ENCODE data around the gene RAF1.
"Not testable (repeated sequence)": the region's sequence is repeated elsewhere in the genome, so short reads cannot be mapped to it uniquely, and the experiment has no call there.

Gene RAF1

DNA sequence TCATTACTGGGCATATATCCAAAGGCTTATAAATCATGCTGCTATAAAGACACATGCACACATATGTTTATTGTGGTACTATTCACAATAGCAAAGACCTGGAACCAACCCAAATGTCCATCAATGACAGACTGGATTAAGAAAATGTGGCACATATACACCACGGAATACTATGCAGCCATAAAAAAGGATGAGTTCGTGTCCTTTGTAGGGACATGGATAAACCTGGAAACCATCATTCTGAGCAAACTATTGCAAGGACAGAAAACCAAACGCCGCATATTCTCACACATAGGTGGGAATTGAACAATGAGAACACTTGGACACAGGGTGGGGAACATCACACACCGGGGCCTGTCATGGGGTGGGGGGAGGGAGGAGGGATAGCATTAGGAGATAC lies 23.1 kb downstream of the RAF1 start:
- not testable (repeated sequence) for H3K9me3 ChIP-seq (ENCODE audit: control insufficient read depth, insufficient read depth, low read length); H3K36me3 ChIP-seq (ENCODE audit: insufficient read depth, low read length); H3K9ac ChIP-seq (ENCODE audit: low read depth, low read length)
- H3K4me1 ChIP-seq (ENCODE audit: insufficient read depth, low read length): peaks cover 12% of the 10 kb centered on the region

DNA sequence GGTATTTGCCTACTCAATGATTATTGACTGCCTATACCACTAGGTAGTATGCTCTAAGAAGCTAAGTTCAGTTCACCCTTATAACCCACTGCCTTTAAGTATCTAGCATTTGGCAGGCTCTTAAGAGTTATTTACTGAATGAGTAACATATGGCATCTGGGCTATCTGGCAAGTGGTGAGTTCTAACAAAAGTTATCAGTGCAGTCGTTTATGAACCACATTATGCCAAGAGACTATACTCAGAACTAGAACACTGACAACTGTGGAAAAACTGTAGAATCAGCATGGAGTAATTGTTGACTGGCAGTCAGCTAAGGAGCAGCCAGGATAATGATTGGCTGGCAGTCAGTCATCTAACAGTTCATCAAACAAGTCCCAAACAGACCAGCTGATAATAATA lies 25.8 kb downstream of the RAF1 start:
- Histone ChIP-seq H3K36me3 (ENCODE audit: insufficient read depth, low read length) (no peaks in the 10 kb centered on the region), H3K9ac (ENCODE audit: low read depth, low read length) (no peak overlapping the region), H3K9me3 (ENCODE audit: control insufficient read depth, insufficient read depth, low read length) (no peaks in the 10 kb centered on the region), H3K4me1 (ENCODE audit: insufficient read depth, low read length) (peaks cover 12% of the 10 kb centered on the region)

DNA sequence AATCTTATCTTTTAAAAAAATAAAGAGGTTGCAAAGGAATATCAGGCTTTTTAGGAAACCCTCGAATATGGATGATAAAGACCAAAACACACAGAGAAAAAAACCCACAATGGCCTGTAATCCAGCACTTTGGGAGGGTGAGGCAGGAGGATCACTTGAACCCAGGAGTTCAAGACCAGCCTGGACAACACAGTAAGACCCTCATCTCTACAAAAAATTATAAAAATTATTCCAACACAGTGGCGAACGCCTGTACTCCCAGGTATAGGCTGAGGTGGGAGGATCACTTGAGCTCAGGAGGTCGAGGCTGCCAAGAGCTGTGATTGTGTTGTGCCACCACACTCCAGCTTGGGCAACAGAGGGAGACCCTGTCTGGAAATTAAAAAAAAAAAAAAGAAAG lies 30.8 kb downstream of the RAF1 start:
- no peaks in the 10 kb centered on the region for H3K36me3 ChIP-seq (ENCODE audit: insufficient read depth, low read length)
- no peak overlapping the region for H3K9ac ChIP-seq (ENCODE audit: low read depth, low read length)
- peaks cover 27% of the 10 kb centered on the region for H3K4me1 ChIP-seq (ENCODE audit: insufficient read depth, low read length)
- no peaks in the 10 kb centered on the region for H3K9me3 ChIP-seq (ENCODE audit: control insufficient read depth, insufficient read depth, low read length)

DNA sequence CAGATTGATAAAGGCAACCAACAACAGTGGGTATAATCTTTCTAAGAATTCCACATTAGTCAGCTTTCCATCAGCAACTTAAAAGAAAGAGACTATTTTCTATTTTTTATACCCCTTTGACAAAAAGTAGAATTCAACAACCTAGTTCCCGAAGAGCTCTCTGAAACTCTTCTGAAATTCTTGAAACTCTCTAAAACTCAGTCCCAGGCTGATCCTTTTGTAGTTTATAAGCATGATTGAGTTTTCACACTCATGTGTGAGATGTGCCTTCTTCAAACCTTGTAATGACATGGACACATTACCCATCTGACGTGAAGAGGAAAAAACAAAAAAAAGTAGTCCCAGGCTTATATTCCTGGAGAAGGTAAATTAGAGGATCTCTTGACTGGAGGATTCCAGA lies 31.4 kb downstream of the RAF1 start:
- Histone ChIP-seq H3K4me1 (ENCODE audit: insufficient read depth, low read length) (peaks cover 21% of the 10 kb centered on the region), H3K36me3 (ENCODE audit: insufficient read depth, low read length) (no peaks in the 10 kb centered on the region), H3K9me3 (ENCODE audit: control insufficient read depth, insufficient read depth, low read length) (no peaks in the 10 kb centered on the region), H3K9ac (ENCODE audit: low read depth, low read length) (no peak overlapping the region)

DNA sequence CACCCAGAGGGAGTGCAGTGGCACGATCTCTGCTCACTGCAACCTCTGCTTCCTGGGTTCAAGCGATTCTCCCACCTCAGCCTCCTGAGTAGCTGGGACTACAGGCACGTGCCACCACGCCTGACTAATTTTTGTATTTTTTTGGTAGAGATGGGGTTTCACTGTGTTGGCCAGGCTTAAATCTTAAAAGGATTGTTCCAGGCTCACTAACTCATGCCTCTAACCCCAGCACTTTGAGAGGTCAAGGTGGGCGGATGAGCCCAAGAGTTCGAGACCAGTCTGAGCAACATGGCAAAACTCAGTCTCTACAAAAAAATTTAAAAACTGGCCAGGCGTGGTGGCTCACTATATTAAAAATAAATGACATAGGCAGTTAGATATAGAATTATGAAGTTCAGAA lies 33.1 kb downstream of the RAF1 start:
- H3K36me3 ChIP-seq (ENCODE audit: insufficient read depth, low read length); H3K9ac ChIP-seq (ENCODE audit: low read depth, low read length); H3K9me3 ChIP-seq (ENCODE audit: control insufficient read depth, insufficient read depth, low read length): not testable (repeated sequence)
- peaks cover 17% of the 10 kb centered on the region for H3K4me1 ChIP-seq (ENCODE audit: insufficient read depth, low read length)

DNA sequence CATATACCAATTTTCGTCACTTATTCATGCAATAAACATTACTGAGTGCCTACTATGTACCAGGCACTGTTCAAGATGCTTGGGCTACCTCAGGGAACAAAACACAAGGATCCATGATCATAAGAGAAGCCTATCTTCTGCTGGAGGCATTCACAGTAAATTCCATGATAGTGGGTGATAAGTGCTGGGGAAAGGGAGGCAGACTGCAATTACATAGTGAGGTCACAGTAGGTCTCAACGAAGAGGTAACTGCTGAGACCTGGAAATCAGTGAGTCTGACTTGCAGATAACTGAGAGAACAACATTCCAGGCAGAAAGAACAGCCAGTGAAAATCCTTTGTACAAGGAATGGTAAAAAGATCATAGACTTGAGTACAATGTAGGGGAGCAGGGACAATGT lies 33.6 kb downstream of the RAF1 start:
- H3K36me3 ChIP-seq (ENCODE audit: insufficient read depth, low read length): no peaks in the 10 kb centered on the region
- no peaks in the 10 kb centered on the region for H3K9me3 ChIP-seq (ENCODE audit: control insufficient read depth, insufficient read depth, low read length)
- H3K9ac ChIP-seq (ENCODE audit: low read depth, low read length): no peak overlapping the region
- peaks cover 17% of the 10 kb centered on the region for H3K4me1 ChIP-seq (ENCODE audit: insufficient read depth, low read length)

DNA sequence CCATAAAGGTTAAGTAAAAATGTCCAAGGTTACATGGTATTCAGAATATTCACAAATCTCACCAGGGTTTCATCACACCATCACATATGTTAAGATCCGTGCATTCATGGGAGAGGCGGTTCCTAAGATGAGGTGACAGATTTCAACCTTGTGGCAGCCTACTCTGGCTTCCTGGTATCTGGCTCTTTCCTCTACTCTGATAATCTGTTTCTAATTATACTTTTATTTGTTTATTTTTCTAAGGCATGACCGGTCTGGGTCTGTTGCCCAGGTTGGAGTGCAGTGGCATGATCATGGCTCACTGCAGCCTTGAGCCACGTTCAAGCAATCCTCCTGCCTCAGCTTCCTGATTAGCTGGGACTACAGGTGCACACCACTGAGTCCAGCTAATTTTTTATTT lies 34.4 kb downstream of the RAF1 start:
- peaks cover 17% of the 10 kb centered on the region for H3K4me1 ChIP-seq (ENCODE audit: insufficient read depth, low read length)
- no peaks in the 10 kb centered on the region for H3K9me3 ChIP-seq (ENCODE audit: control insufficient read depth, insufficient read depth, low read length)
- H3K36me3 ChIP-seq (ENCODE audit: insufficient read depth, low read length): no peaks in the 10 kb centered on the region
- H3K9ac ChIP-seq (ENCODE audit: low read depth, low read length): no peak overlapping the region

DNA sequence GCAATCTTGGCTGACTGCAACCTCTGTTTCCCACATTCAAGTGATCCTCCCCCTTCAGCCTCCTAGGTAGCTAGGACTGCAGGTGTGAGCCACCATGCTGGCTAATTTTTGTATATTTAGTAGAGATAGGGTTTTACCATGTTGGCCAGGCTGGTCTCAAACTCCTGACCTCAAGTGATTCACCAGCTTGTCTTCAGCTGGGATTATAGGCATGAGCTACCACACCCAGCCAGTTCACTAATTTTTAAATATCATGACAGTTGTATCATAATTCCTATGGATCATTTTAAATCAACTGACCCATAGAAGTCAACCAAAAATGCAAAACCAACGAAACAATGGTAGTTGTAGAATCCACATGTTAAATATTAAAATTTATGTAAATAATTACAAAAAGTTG lies 35.1 kb downstream of the RAF1 start:
- Histone ChIP-seq H3K4me1 (ENCODE audit: insufficient read depth, low read length) (peaks cover 17% of the 10 kb centered on the region), H3K36me3 (ENCODE audit: insufficient read depth, low read length) (no peaks in the 10 kb centered on the region), H3K9me3 (ENCODE audit: control insufficient read depth, insufficient read depth, low read length) (no peaks in the 10 kb centered on the region)

DNA sequence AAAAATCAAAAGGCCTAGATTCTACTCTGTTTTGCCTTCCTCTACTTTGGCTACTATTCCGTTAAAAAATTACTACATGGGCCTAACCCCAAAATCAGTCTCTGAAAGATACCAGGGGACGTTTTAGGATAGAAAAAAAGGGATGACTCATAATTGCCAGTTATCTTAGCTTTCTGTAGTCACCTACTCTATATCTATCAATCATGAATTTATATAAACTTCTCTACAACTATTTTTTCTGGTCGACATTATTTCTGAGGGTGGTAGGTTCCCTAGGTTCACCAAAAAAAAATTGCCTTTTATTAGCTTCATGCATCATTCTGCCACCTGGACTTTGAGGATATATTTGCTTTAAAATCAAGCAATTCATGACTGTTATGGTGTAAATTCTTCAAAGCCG lies 36.5 kb downstream of the RAF1 start:
- H3K4me1 ChIP-seq (ENCODE audit: insufficient read depth, low read length): peaks cover 12% of the 10 kb centered on the region
- H3K9me3 ChIP-seq (ENCODE audit: control insufficient read depth, insufficient read depth, low read length): no peaks in the 10 kb centered on the region
- no peak overlapping the region for H3K9ac ChIP-seq (ENCODE audit: low read depth, low read length)
- H3K36me3 ChIP-seq (ENCODE audit: insufficient read depth, low read length): no peaks in the 10 kb centered on the region

More for the DNA sequence above, 35.1 kb downstream of the RAF1 start:
- H3K9ac ChIP-seq (ENCODE audit: low read depth, low read length): no peak overlapping the region

DNA sequence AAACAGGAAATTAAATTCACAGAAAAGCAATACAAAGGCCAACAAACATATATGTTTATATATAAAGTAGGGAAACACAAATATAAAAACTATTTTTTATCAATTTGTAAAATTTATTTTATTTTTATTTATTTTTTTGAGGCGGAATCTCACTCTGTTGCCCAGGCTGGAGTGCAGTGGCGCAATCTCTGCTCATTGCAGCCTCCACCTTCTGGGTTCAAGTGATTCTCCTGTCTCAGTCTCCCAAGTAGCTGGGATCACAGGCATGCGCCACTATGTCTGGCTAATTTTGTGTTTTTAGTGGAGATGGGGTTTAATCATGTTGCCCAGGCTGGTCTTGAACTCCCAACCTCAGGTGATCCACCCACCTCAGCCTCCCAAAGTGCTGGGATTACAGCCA lies 39.0 kb downstream of the RAF1 start:
- H3K9ac ChIP-seq (ENCODE audit: low read depth, low read length); H3K9me3 ChIP-seq (ENCODE audit: control insufficient read depth, insufficient read depth, low read length); H3K4me1 ChIP-seq (ENCODE audit: insufficient read depth, low read length); H3K36me3 ChIP-seq (ENCODE audit: insufficient read depth, low read length): not testable (repeated sequence)

DNA sequence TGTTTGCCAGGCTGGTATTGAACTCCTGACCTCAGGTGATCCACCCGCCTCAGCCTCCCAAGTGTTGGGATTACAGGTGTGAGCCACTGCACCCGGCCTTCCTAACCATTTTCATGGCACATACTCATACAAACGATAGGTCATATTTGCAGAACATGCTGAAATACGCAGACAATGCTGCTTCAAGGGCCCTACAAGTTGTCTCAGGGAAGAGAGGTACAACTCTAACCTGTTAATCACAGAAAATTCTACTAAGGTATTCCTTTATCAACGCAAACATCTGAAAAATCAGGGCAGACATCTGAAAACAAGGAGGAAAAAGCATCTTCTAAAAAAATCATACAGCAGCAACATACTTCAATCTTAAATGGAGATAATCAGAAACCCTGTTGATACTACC lies 39.9 kb downstream of the RAF1 start:
- H3K36me3 ChIP-seq (ENCODE audit: insufficient read depth, low read length): no peaks in the 10 kb centered on the region
- H3K9me3 ChIP-seq (ENCODE audit: control insufficient read depth, insufficient read depth, low read length): no peaks in the 10 kb centered on the region
- H3K9ac ChIP-seq (ENCODE audit: low read depth, low read length): no peak overlapping the region
- no peaks in the 10 kb centered on the region for H3K4me1 ChIP-seq (ENCODE audit: insufficient read depth, low read length)

DNA sequence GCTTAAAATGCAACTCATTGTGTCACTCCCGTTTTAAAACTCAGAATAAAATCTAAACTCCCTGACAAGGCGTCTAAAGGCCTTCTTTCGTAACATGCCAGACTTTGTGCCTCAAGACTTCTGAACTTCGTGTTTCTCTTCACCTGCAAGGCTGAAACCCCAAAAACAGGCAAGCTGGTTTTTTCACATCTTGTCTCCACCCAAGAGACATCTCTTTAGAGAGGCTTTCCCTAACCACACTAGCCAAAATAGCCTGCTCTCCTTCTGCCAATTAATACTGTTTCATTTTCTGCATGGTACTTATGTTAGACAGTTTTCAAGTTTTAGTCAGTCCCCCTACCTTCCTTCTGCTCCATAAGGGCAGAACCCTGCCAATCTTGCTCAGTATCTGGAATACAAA lies 41.6 kb downstream of the RAF1 start:
- H3K9me3 ChIP-seq (ENCODE audit: control insufficient read depth, insufficient read depth, low read length): no peaks in the 10 kb centered on the region
- no peaks in the 10 kb centered on the region for H3K4me1 ChIP-seq (ENCODE audit: insufficient read depth, low read length)
- H3K9ac ChIP-seq (ENCODE audit: low read depth, low read length): no peak overlapping the region
- peaks cover 6% of the 10 kb centered on the region for H3K36me3 ChIP-seq (ENCODE audit: insufficient read depth, low read length)

DNA sequence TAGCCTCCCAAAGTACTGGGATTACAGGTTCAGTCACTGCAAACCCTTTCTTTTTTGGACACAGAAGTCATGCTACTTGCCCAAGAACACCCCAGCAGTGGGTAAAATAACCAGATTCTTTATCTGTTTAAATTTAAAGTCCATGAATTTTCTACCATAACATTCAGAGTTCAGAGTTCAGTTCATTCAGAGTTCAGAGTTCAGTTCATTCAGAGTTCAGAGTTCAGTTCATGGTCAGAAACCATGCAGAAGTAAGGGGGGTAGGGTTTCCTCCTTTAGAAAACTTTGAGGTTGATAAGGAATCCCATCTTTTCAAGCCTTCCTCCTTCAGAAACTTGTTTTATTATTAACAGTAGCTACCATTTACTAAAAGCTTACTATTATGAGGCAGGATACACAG lies 43.2 kb downstream of the RAF1 start:
- peaks cover 6% of the 10 kb centered on the region for H3K36me3 ChIP-seq (ENCODE audit: insufficient read depth, low read length)
- no peaks in the 10 kb centered on the region for H3K9me3 ChIP-seq (ENCODE audit: control insufficient read depth, insufficient read depth, low read length)
- H3K4me1 ChIP-seq (ENCODE audit: insufficient read depth, low read length): no peaks in the 10 kb centered on the region
- no peak overlapping the region for H3K9ac ChIP-seq (ENCODE audit: low read depth, low read length)

DNA sequence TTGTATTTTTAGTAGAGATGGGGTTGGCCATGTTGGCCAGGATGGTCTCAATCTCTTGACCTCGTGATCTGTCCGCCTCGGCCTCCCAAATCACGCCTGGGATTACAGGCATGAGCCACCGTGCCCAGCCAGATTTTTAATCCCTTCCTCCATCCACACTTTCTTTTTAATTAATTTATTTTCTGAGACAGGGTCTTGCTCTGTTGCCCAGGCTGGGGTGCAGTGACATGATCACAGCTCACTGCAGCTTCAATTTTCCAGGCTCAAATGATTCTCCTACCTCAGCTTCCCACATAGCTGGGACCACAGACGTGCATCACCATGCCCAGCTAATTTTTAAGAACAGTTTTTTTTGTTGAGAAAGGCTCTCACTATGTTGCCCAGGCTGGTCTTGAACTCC lies 43.6 kb downstream of the RAF1 start:
- no peaks in the 10 kb centered on the region for H3K9me3 ChIP-seq (ENCODE audit: control insufficient read depth, insufficient read depth, low read length)
- H3K36me3 ChIP-seq (ENCODE audit: insufficient read depth, low read length): peaks cover 6% of the 10 kb centered on the region
- H3K9ac ChIP-seq (ENCODE audit: low read depth, low read length): no peak overlapping the region
- no peaks in the 10 kb centered on the region for H3K4me1 ChIP-seq (ENCODE audit: insufficient read depth, low read length)

DNA sequence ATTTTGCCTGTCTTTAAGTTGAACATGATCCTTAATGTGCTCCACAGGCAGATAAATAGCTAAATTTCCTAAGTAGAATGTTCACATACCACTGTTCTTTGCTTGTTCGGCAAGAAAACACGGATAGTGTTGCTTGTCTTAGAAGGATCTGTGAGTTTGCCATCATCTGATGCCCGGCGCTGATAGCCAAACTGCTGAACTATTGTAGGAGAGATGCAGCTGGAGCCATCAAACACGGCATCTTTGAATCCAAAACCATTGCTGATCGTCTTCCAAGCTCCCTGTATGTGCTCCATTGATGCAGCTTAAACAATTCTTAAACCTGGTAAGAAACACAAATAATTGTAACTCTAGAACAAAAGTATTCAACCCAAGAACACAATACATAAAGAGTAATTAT lies 45.5 kb downstream of the RAF1 start:
- peaks cover 6% of the 10 kb centered on the region for H3K36me3 ChIP-seq (ENCODE audit: insufficient read depth, low read length)
- no peaks in the 10 kb centered on the region for H3K9me3 ChIP-seq (ENCODE audit: control insufficient read depth, insufficient read depth, low read length)
- H3K4me1 ChIP-seq (ENCODE audit: insufficient read depth, low read length): peaks cover 4% of the 10 kb centered on the region; the same call in 1 of the 2 replicates
- H3K9ac ChIP-seq (ENCODE audit: low read depth, low read length): no peak overlapping the region

DNA sequence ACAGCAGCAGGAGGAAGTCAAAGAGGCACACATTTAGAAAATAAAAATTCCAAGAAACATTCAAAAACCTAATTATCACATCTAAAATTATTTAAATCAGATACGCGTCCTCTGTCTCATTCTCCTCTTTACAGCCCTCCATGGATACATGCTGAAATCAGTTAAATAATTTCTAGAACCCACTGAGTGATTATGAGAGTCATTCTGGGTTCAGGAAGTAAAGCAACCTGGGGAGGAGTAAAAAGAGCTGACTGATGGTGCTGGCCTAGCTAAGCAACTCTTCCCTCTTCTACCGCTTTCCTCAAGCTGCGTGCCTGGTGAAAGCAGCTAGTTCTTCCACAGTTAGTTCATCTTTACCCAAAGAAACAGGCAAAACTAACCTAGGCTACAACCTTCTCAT lies 48.7 kb downstream of the RAF1 start:
- Histone ChIP-seq H3K4me1 (ENCODE audit: insufficient read depth, low read length) (peaks cover 5% of the 10 kb centered on the region; the same call in 1 of the 2 replicates), H3K9ac (ENCODE audit: low read depth, low read length) (no peak overlapping the region), H3K36me3 (ENCODE audit: insufficient read depth, low read length) (peaks cover 9% of the 10 kb centered on the region), H3K9me3 (ENCODE audit: control insufficient read depth, insufficient read depth, low read length) (no peaks in the 10 kb centered on the region)

Data from ES-I3 (cell line).